Memory B cell (primary cell): ENCODE data around the gene TTC6.

Source experiments
- ATAC-seq: fragments of 150-1000 bp; cut with Tn5 transposase; 2 replicates; pipeline ENCODE4 v1.10.0; 2021; ENCODE audit warnings: low read depth, mild to moderate bottlenecking, moderate library complexity
- DNase-seq, 2 donors: peaks; one replicate each; pipeline ENCODE4 v3.0.0; 2022; ENCODE audit warnings: low spot score in 2 of 2
- H3K27ac Mint-ChIP-seq: one replicate; pipeline ENCODE4 v1.8.0; 2022; ENCODE audit warnings: mild to moderate bottlenecking, moderate library complexity, mixed read lengths
- H3K27me3 Mint-ChIP-seq: one replicate; pipeline ENCODE4 v1.8.0; 2022; ENCODE audit warnings: mixed read lengths
- H3K36me3 Mint-ChIP-seq: one replicate; pipeline ENCODE4 v1.8.0; 2022; ENCODE audit warnings: mild to moderate bottlenecking, mixed read lengths
- H3K4me1 Mint-ChIP-seq: one replicate; pipeline ENCODE4 v1.8.0; 2022; ENCODE audit warnings: mixed read lengths
- H3K4me3 Mint-ChIP-seq: one replicate; pipeline ENCODE4 v1.8.0; 2022; ENCODE audit warnings: mild to moderate bottlenecking, moderate library complexity, mixed read lengths
- H3K9me3 Mint-ChIP-seq: one replicate; pipeline ENCODE4 v1.8.0; 2022; ENCODE audit warnings: mixed read lengths

Gene TTC6

DNA sequence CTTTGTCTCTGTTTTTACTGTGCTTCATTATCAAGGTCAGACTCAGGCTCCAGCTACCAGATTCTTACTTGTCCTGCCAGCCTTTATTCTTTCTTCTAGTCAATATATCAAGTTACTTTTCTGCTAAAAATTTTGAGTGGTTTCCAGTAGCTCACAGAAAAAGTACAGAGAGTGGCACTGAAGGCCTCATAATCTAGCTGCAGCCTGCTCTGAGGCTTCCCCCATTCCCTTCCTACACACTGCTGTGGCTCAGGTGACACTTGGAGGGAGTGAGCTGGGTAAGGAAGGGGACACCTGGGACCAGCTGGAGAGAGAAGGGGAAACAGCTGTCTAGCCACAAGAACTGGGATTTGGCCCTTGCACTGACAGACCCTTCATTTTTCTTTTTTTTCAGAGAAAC, 25.4 kb downstream of the TTC6 start:
- peaks cover 1% of the 10 kb centered on the region for H3K27me3 Mint-ChIP-seq
- no peaks in the 10 kb centered on the region for H3K4me1 Mint-ChIP-seq
- H3K36me3 Mint-ChIP-seq: no peaks in the 10 kb centered on the region
- ATAC-seq (no peak), DNase-seq (no peak)
- no peak overlapping the region for H3K4me3 Mint-ChIP-seq
- no peak overlapping the region for H3K27ac Mint-ChIP-seq
- peaks cover 5% of the 10 kb centered on the region for H3K9me3 Mint-ChIP-seq

DNA sequence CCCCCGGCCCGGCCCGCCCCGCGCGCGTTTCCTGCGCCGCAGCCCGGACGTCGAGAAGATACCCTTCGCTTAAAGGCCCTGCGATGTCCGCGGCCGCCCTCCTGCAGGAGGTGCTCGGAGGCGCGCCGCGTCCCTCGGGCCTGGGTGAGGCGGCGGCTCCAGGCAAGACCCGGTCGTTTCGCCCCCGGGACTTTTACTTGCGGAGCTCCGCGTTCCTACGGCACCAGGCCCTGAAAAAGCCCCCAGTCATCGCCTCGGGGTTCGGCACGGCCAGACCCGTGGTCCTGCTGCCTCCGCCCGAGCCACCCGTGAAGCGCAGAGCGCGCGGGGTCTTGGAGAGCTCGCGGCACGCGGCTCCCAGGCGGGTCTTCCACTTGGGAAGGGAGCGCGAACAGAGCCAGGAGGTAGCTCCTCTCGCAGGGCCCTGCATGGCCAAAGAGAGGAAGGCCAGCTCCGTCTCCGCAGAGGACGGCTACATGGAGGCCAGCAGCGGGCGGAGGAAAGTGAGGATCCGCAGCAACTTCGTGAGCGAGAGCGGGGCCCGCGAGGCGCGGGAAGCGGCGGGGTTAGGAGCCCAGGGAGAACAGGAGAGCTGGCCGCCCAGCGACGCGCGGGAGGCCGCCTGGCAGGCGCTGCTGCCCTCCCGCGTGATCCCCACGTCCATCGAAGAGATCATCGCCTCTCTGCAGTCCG, 26.9 kb downstream of the TTC6 start:
- no peak overlapping the region for H3K27ac Mint-ChIP-seq
- H3K4me1 Mint-ChIP-seq: no peaks in the 10 kb centered on the region
- ATAC-seq: no peak
- H3K27me3 Mint-ChIP-seq: peaks cover 1% of the 10 kb centered on the region
- peaks cover 2% of the 10 kb centered on the region for H3K9me3 Mint-ChIP-seq
- no peak overlapping the region for H3K4me3 Mint-ChIP-seq
- DNase-seq: no peak
- no peaks in the 10 kb centered on the region for H3K36me3 Mint-ChIP-seq

DNA sequence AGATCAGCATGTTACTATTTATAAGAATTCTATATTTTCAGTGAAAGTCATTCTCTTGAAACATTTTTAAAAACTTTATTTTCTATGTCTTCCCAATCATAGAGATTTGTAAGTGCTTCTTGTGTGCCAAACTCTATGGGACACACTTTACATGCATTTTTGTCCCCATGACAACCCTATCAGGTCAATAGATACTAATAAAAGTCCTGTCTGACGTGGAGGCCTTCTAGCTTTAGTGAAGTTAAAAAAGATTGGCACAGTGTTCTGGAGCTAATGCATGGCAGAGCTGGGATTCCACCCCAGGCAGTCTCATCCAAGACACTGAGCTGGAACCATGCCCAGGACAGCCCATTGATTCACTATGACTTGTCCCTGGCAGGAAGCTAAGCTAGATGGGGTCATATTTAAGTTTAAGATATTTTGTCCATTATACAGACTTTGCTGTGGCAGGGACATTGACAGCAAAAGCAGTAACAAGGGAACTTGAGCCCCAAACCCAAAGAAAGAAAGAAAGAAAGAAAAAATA, 28.1 kb downstream of the TTC6 start:
- H3K4me3 Mint-ChIP-seq: no peak overlapping the region
- ATAC-seq (no peak), DNase-seq (no peak)
- peaks cover 2% of the 10 kb centered on the region for H3K9me3 Mint-ChIP-seq
- H3K27me3 Mint-ChIP-seq: peaks cover 1% of the 10 kb centered on the region
- H3K36me3 Mint-ChIP-seq: no peaks in the 10 kb centered on the region
- no peaks in the 10 kb centered on the region for H3K4me1 Mint-ChIP-seq
- H3K27ac Mint-ChIP-seq: no peak overlapping the region

DNA sequence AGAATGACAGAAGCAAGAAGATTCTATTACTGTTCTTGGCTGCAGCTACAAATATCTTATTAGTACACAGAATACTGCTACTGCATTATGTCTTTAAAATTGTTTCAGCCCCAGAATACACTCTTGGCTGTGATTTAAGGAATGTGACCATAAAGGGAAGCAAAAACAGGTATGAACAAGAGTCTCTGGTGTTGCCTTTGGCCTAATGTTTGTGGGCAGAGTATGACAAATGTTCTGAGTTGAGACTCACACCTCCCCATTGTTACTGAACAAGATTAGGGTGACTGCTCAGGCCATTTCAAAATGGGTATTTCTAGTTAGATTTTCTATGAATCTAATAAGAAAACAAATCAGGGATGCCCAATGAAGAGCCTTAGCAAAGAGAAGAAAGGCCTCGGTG, 28.5 kb downstream of the TTC6 start:
- no peak overlapping the region for H3K27ac Mint-ChIP-seq
- H3K27me3 Mint-ChIP-seq: peaks cover 1% of the 10 kb centered on the region
- peaks cover 2% of the 10 kb centered on the region for H3K9me3 Mint-ChIP-seq
- H3K4me1 Mint-ChIP-seq: no peaks in the 10 kb centered on the region
- H3K4me3 Mint-ChIP-seq: no peak overlapping the region
- no peak for DNase-seq
- no peaks in the 10 kb centered on the region for H3K36me3 Mint-ChIP-seq
- ATAC-seq: no peak

DNA sequence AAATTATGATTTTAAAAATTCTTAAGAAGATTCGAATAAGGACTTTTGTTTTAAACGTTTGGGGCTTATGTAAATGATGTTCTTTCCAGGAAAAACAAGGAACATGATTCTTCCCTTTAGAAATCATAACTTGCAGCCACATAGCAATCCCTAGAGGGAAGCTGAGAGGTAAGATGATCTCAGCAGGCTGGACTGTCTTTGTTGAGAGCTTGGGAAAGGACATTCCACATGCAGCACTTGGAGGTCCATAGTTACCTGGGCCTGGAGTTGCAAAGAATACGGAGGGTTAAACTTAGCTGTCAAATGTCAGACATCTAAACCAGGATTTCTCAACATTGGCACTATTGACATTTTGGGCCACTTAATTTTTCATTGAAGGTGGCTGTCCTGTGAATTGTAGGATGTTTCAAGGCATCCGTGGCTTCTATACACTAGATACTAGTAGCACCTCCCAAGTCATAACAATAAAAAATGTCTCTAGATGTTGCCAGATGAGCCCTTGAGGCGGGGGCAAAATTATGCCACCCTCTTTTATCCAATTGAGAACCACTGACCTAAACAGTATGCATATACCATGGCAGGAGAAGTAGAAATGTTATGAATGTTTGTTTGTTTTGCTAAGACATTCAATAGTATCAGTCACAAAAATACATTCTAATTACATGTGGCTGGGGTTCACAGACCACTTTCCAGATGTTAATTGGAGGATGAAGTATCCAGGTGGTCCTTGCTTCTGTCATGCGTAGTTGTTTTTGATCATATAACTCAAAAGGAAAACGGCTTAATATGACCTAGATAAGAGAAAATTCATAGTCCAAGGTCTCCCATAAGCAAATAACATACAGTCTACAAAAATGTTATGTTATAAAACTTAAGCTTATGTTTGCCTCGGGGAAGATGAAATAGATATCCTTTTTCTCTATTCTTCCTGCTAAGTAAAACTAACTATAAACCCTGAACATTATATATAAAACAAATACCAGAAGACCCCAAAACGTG, 30.5 kb downstream of the TTC6 start:
- peaks cover 10% of the 10 kb centered on the region for H3K9me3 Mint-ChIP-seq
- ATAC-seq (no peak), DNase-seq (no peak)
- peaks cover under 1% of the 10 kb centered on the region for H3K27me3 Mint-ChIP-seq
- no peak overlapping the region for H3K27ac Mint-ChIP-seq
- H3K36me3 Mint-ChIP-seq: no peaks in the 10 kb centered on the region
- no peak overlapping the region for H3K4me3 Mint-ChIP-seq
- H3K4me1 Mint-ChIP-seq: no peaks in the 10 kb centered on the region

DNA sequence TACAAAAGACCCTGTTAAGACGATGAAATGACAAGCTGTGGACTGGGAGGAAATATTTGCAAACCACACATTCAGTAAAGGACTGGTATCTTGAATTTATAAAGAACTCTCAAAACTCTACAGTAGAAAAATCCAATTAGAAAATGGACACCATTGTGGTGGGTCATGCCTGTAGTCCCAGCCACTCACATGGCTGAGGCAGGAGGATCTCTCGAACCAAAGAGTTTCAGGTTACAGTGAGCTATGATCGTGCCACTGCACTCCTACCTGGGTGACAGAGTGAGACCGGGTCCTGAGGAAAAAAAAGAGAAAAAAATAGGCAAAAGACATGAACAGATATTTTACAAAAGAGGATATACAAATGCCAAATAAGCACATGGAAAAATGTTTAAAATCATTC, 41.9 kb downstream of the TTC6 start:
- ATAC-seq (no peak), DNase-seq (no peak)
- no peaks in the 10 kb centered on the region for H3K9me3 Mint-ChIP-seq
- no peak overlapping the region for H3K4me3 Mint-ChIP-seq
- no peak overlapping the region for H3K27ac Mint-ChIP-seq
- H3K4me1 Mint-ChIP-seq: no peaks in the 10 kb centered on the region
- H3K27me3 Mint-ChIP-seq: no peaks in the 10 kb centered on the region
- H3K36me3 Mint-ChIP-seq: no peaks in the 10 kb centered on the region

DNA sequence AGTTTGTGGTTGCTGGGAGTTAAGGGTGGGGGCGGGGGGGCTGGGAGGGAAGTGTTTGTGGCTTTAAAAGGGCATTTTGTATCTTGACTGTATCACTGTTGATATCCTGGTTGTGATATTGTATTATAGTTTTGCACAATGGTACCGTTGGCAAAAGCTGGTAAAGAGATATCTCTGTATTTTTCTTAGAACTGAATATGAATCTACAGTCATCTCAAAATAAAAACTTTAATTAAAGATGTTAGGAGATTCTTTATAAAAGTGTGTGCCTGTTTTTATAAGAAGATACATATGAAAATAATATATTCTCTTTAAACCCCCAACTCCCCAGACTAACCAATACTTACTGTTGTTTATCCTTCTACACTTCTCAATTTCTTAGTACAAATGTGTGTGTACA, 43.2 kb downstream of the TTC6 start:
- no peak for ATAC-seq
- Mint-ChIP-seq H3K4me3 (no peak overlapping the region), H3K36me3 (no peaks in the 10 kb centered on the region), H3K4me1 (no peaks in the 10 kb centered on the region), H3K9me3 (no peaks in the 10 kb centered on the region), H3K27me3 (no peaks in the 10 kb centered on the region), H3K27ac (no peak overlapping the region)
- no peak for DNase-seq

DNA sequence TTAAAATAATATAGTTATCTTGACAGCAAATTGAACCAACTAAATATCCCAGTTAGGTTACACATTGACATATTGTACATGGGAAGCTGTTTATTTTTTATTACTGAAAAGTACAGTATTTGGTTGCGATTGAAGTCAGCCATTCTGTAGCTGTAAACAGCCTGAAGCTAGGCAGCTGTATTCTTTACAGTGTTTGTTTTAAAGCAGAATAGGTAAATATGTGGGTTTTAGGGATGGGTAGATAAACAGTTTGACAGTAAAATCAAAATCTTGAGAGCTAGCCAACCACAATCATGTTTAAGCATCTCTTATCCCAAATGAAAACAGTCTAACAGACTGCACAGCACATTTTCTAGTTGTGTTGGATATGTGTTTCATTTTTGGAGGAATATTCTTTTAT, 45.7 kb downstream of the TTC6 start:
- peaks cover 4% of the 10 kb centered on the region for H3K9me3 Mint-ChIP-seq
- H3K4me3 Mint-ChIP-seq: no peak overlapping the region
- no peaks in the 10 kb centered on the region for H3K36me3 Mint-ChIP-seq
- H3K4me1 Mint-ChIP-seq: no peaks in the 10 kb centered on the region
- H3K27me3 Mint-ChIP-seq: no peaks in the 10 kb centered on the region
- H3K27ac Mint-ChIP-seq: no peak overlapping the region
- no peak for DNase-seq
- no peak for ATAC-seq

DNA sequence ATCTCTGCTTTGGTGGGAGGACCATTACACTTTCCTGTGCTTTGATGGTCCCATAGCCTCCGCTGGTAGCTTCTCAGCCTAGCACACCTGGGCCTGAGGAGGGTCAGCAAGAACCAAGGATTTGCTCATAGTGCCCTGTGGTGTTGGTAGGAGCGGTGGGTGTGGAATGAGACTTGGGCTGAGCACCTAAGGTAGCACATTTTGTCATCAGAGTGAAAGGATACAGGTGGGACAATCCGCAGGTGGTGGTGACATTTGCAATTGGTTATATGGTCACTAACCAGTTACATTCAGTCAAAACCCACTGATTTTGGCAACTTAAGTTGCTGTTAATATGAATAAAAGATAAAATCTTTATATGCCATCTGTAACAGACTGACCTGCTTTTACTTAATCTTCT, 46.7 kb downstream of the TTC6 start:
- no peak overlapping the region for H3K27ac Mint-ChIP-seq
- no peaks in the 10 kb centered on the region for H3K36me3 Mint-ChIP-seq
- H3K27me3 Mint-ChIP-seq: no peaks in the 10 kb centered on the region
- no peak overlapping the region for H3K4me3 Mint-ChIP-seq
- H3K9me3 Mint-ChIP-seq: peaks cover 4% of the 10 kb centered on the region
- DNase-seq: no peak
- no peak for ATAC-seq
- no peaks in the 10 kb centered on the region for H3K4me1 Mint-ChIP-seq

DNA sequence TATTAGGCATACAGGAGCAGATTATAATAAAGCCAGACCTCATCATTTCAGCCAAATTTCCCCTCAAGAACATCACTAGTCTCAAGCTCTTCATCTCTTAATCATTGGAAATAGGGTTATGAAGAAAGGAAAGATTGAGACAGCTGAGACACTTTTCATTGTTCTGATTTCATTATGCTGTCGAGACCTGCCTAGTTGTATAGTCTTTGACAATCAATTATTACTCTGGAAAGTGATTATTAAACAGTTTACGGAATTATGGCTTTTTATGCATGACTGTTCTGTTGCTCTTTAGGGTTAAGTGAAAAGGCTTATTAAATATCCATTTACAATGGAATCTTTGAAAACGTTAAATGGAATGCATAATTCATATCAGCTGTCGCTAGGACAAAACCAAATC, 48.3 kb downstream of the TTC6 start:
- no peaks in the 10 kb centered on the region for H3K27me3 Mint-ChIP-seq
- ATAC-seq: no peak
- no peak overlapping the region for H3K27ac Mint-ChIP-seq
- peaks cover 4% of the 10 kb centered on the region for H3K9me3 Mint-ChIP-seq
- DNase-seq: no peak
- H3K36me3 Mint-ChIP-seq: no peaks in the 10 kb centered on the region
- no peak overlapping the region for H3K4me3 Mint-ChIP-seq
- no peaks in the 10 kb centered on the region for H3K4me1 Mint-ChIP-seq
